Calu3 (cell line): ENCODE measurements around the gene REEP6. TPM values are rescaled to one million over a fixed set of nuclear protein-coding genes. Genes with fewer than 3 reads are reported as not detected.

ENCODE experiments used
- BruUV-seq: library from RNA; stranded (reverse); fragments of 400-500 nt; replicated peaks from 2 replicates; lab custom pipeline; 2021; lab: Mats Ljungman, UMichigan
- CTCF ChIA-PET: fragments of 300-600 bp; sonication (Branson Sonifier 250); formaldehyde crosslinking; loops from one replicate; lab custom pipeline; 2022; ENCODE audit warnings: antibody characterized with exemption; lab: Charles Lee
- DNase-seq: peaks from one replicate; pipeline ENCODE4 v3.0.0; 2022
- H3K27ac Mint-ChIP-seq: one replicate; pipeline ENCODE4 v1.8.0; 2022; ENCODE audit warnings: mixed read lengths; ENCODE audit not compliant: unreplicated experiment
- H3K27me3 Mint-ChIP-seq: one replicate; pipeline ENCODE4 v1.8.0; 2022; ENCODE audit warnings: mixed read lengths; ENCODE audit not compliant: unreplicated experiment
- H3K36me3 Mint-ChIP-seq: one replicate; pipeline ENCODE4 v1.8.0; 2022; ENCODE audit warnings: mild to moderate bottlenecking, moderate library complexity, mixed read lengths; ENCODE audit not compliant: insufficient read depth, unreplicated experiment
- H3K4me1 Mint-ChIP-seq: one replicate; pipeline ENCODE4 v1.8.0; 2022; ENCODE audit warnings: mild to moderate bottlenecking, low read depth, mixed read lengths; ENCODE audit not compliant: unreplicated experiment
- H3K4me3 Mint-ChIP-seq: one replicate; pipeline ENCODE4 v1.8.0; 2022; ENCODE audit warnings: mild to moderate bottlenecking, low read depth, moderate library complexity, mixed read lengths; ENCODE audit not compliant: unreplicated experiment
- H3K9me3 Mint-ChIP-seq: one replicate; pipeline ENCODE4 v1.8.0; 2022; ENCODE audit warnings: low read depth, mixed read lengths; ENCODE audit not compliant: unreplicated experiment
- CTCF ChIP-seq: fragments of 200-600 bp; IDR thresholded peaks from one replicate; pipeline ENCODE4 v1.8.0; 2022; ENCODE audit warnings: antibody characterized with exemption; ENCODE audit not compliant: unreplicated experiment
- intact Hi-C: fragments of 100-400 bp; cut with micrococcal nuclease; formaldehyde crosslinking; loops from one replicate; pipeline ENCODE4 v1.10.0; 2022; ENCODE audit not compliant: unreplicated experiment
- total RNA-seq: library from RNA; stranded (reverse); gene quantifications from 2 replicates; pipeline ENCODE4 v1.2.3, GENCODE V29; 2022

The REEP6 gene
- total RNA-seq, 1 experiment from 2014 or later, result 13.9 TPM

GRCh38 chr19:1449467-1450442 is 41.2 kb upstream of the REEP6 start, which contains the start of gene APC2:
Gene APC2 (plus strand): TSS chr19:1450121. CDS start chr19:1453002, 2,881 bp downstream.
- TF ChIP-seq CTCF, result no peak
- no TSS peak for BruUV-seq
- CTCF ChIA-PET, result no interaction called here
- DNase-seq, result no peak
- Mint-ChIP-seq H3K27ac (no peak within 1 kb of the TSS), H3K4me3 (no peak within 1 kb of the TSS), H3K36me3 (peaks cover 26% of the 10 kb centered on the region), H3K27me3 (peaks cover 80% of the 10 kb centered on the region), H3K4me1 (no peaks in the 10 kb centered on the region), H3K9me3 (no peaks in the 10 kb centered on the region)
- intact Hi-C loops, result no loop called here

- H3K27ac Mint-ChIP-seq, result no peak overlapping the region
- no peaks in the 10 kb centered on the region for H3K4me1 Mint-ChIP-seq
- peaks cover 23% of the 10 kb centered on the region for H3K36me3 Mint-ChIP-seq
- TF ChIP-seq CTCF, result no peak
- no TSS peak for BruUV-seq
- CTCF ChIA-PET, result no interaction called here
- no peak overlapping the region for H3K4me3 Mint-ChIP-seq
- no peaks in the 10 kb centered on the region for H3K9me3 Mint-ChIP-seq
- intact Hi-C loops, result no loop called here
- H3K27me3 Mint-ChIP-seq, result peaks cover 91% of the 10 kb centered on the region
- no peak for DNase-seq
Measured at GRCh38 chr19:1450735-1451731, 39.9 kb upstream of the REEP6 start.

- BruUV-seq, result no TSS peak
- no peak for DNase-seq
- Mint-ChIP-seq H3K9me3 (no peaks in the 10 kb centered on the region), H3K36me3 (peaks cover 26% of the 10 kb centered on the region), H3K27me3 (peaks cover 89% of the 10 kb centered on the region), H3K4me1 (no peaks in the 10 kb centered on the region), H3K4me3 (no peak overlapping the region), H3K27ac (no peak overlapping the region)
- CTCF ChIA-PET, result interaction anchor here (1.2 kb wide), 1 partner anchor 15 kb away, joined by 3 read pairs; no protein-coding TSS in a partner anchor
- intact Hi-C loops, result no loop called here
- TF ChIP-seq CTCF, result no peak
Measured at GRCh38 chr19:1451916-1452801, 38.8 kb upstream of the REEP6 start.
